ENCODE data around the gene KMT2A. TPM values are rescaled to one million over a fixed set of nuclear protein-coding genes. Genes with fewer than 3 reads are reported as not detected.
"Not testable (repeated sequence)": the region's sequence is repeated elsewhere in the genome, so short reads cannot be mapped to it uniquely, and the experiment has no call there.

KMT2A gene
- total RNA-seq, 4 donors from 2014 or later = 39.3 to 84.8 (median 51.9) TPM

GRCh38 chr11:118545533-118545932, 109.2 kb downstream of the KMT2A start:
- ATAC-seq (ENCODE audit: low FRiP score) (no peak), DNase-seq (ENCODE audit: low spot score) (no peak)
- TF ChIP-seq CTCF (IDR thresholded peaks at IDR 0.05) = no peak

GRCh38 chr11:118547132-118547531, 110.8 kb downstream of the KMT2A start:
- no peak for TF ChIP-seq CTCF (IDR thresholded peaks at IDR 0.05)
- DNase-seq (ENCODE audit: low spot score) = no peak
- ATAC-seq (ENCODE audit: low FRiP score) = no peak

- no peak for TF ChIP-seq CTCF (IDR thresholded peaks at IDR 0.05)
- no peak for DNase-seq (ENCODE audit: low spot score)
- ATAC-seq (ENCODE audit: low FRiP score) = no peak
These were observed 116.0 kb downstream of the KMT2A start for GRCh38 chr11:118552341-118552740.

- no peak for ATAC-seq (ENCODE audit: low FRiP score)
- no peak for TF ChIP-seq CTCF (IDR thresholded peaks at IDR 0.05)
- no peak for DNase-seq (ENCODE audit: low spot score)
These were observed 124.5 kb downstream of the KMT2A start for GRCh38 chr11:118560806-118561205.

- DNase-seq (ENCODE audit: low spot score) (no peak), ATAC-seq (ENCODE audit: low FRiP score) (no peak)
These were observed 128.8 kb downstream of the KMT2A start for GRCh38 chr11:118565051-118565450.

GRCh38 chr11:118569670-118570069, 133.4 kb downstream of the KMT2A start:
- DNase-seq (ENCODE audit: low spot score) (no peak), ATAC-seq (ENCODE audit: low FRiP score) (no peak)
- no peak for TF ChIP-seq CTCF (IDR thresholded peaks at IDR 0.05)

More at GRCh38 chr11:118565051-118565450, 128.8 kb downstream of the KMT2A start:
- no peak for TF ChIP-seq CTCF (IDR thresholded peaks at IDR 0.05)

GRCh38 chr11:118570787-118571186, 134.5 kb downstream of the KMT2A start:
- ATAC-seq (ENCODE audit: low FRiP score) (no peak), DNase-seq (ENCODE audit: low spot score) (no peak)
- no peak for TF ChIP-seq CTCF (IDR thresholded peaks at IDR 0.05)

GRCh38 chr11:118571701-118572060, 135.4 kb downstream of the KMT2A start:
- ATAC-seq (ENCODE audit: low FRiP score); DNase-seq (ENCODE audit: low spot score): not testable (repeated sequence)
